GM12878 (cell line): ENCODE measurements around the gene CTIF. TPM values are rescaled to one million over a fixed set of nuclear protein-coding genes. Genes with fewer than 3 reads are reported as not detected.

ENCODE experiments used
- ATAC-seq: fragments of 200-7000 bp; cut with Tn5 transposase; 3 replicates; pipeline ENCODE4 v1.9.1; 2020; ENCODE audit warnings: mild to moderate bottlenecking, moderate library complexity
- BruUV-seq: library from RNA; stranded (reverse); fragments of 400-500 nt; replicated peaks from 2 replicates; lab custom pipeline; 2021; lab: Mats Ljungman, UMichigan
- CTCF ChIA-PET: fragments of 300-600 bp; sonication (Branson Sonifier 250); formaldehyde crosslinking; extraction: SDS; loops from one replicate; lab custom pipeline; 2021; ENCODE audit warnings: inconsistent platforms; lab: Yijun Ruan, JAX
- POLR2A ChIA-PET: fragments of 350-600 bp; formaldehyde crosslinking; extraction: SDS; loops from one replicate; lab custom pipeline; 2021; ENCODE audit warnings: inconsistent platforms; lab: Charles Lee
- RAD21 ChIA-PET: fragments of 300-600 bp; sonication (Branson Sonifier 250); formaldehyde crosslinking; loops from one replicate; lab custom pipeline; 2023; ENCODE audit warnings: antibody characterized with exemption; ENCODE audit not compliant: unreplicated experiment; lab: Charles Lee
- SMC1A ChIA-PET: fragments of 300-600 bp; sonication (Branson Sonifier 250); formaldehyde crosslinking; loops from one replicate; lab custom pipeline; 2023; ENCODE audit not compliant: unreplicated experiment, uncharacterized antibody; lab: Charles Lee
- DNase-seq: peaks from one replicate; pipeline ENCODE4 v3.0.0-alpha.2; 2011; ENCODE audit warnings: low read depth, low spot score
- FAIRE-seq: peaks from 3 replicates; lab custom pipeline; 2011; peaks lifted over from hg19 to GRCh38; lab: Jason Lieb, UNC
- H2AFZ ChIP-seq: 2 replicates; pipeline ENCODE4 v1.6.0; 2011; ENCODE audit warnings: low read depth, low read length, control low read depth; ENCODE audit not compliant: control insufficient read depth
- H3K27ac ChIP-seq: 2 replicates; pipeline ENCODE4 v1.5.1; 2011; ENCODE audit warnings: control low read depth; ENCODE audit not compliant: control insufficient read depth, insufficient read depth
- H3K27me3 ChIP-seq, 2 experiments: replicated peaks in 1 of 2; 2 replicates each; pipeline versions ENCODE4 v1.6.0 to v1.6.1; 2011; ENCODE audit warnings: low read length in 1 of 2; ENCODE audit not compliant: control insufficient read depth in 2 of 2, insufficient read depth in 2 of 2
- H3K36me3 ChIP-seq, 2 experiments: 2 replicates each; pipeline ENCODE4 v1.5.1; 2011; ENCODE audit warnings: low read length in 1 of 2; ENCODE audit not compliant: control insufficient read depth in 2 of 2, insufficient read depth in 2 of 2
- H3K4me1 ChIP-seq: 2 replicates; pipeline ENCODE4 v1.6.1; 2011; ENCODE audit warnings: mild to moderate bottlenecking, low read length, moderate library complexity, mixed read lengths; ENCODE audit not compliant: control insufficient read depth, insufficient read depth
- H3K4me2 ChIP-seq: 2 replicates; pipeline ENCODE4 v1.6.0; 2011; ENCODE audit warnings: control low read depth; ENCODE audit not compliant: control insufficient read depth, insufficient read depth
- H3K4me3 ChIP-seq: fragments of 200-600 bp; sonication (generic); 2 replicates; pipeline ENCODE4 v1.5.1; 2016
- H3K79me2 ChIP-seq: 2 replicates; pipeline ENCODE4 v1.6.0; 2011; ENCODE audit warnings: low read length; ENCODE audit not compliant: control insufficient read depth, insufficient read depth
- H3K9ac ChIP-seq: 2 replicates; pipeline ENCODE4 v1.8.0; 2011; ENCODE audit warnings: low read length, control low read depth, mixed read lengths; ENCODE audit not compliant: control insufficient read depth, insufficient read depth
- H3K9me3 ChIP-seq: replicated peaks from 3 replicates; pipeline ENCODE4 v1.5.1; 2011; ENCODE audit warnings: mild to moderate bottlenecking, low read length; ENCODE audit not compliant: control insufficient read depth, insufficient read depth
- H4K20me1 ChIP-seq: 2 replicates; pipeline ENCODE4 v1.6.0; 2011; ENCODE audit not compliant: control insufficient read depth, insufficient read depth
- CHD1 ChIP-seq: IDR thresholded peaks from 2 replicates; pipeline ENCODE4 v1.6.1; 2012; ENCODE audit warnings: low read depth, low read length, improper control_type of control experiment
- FOXK2 ChIP-seq: fragments of 450-650 bp; IDR thresholded peaks from 2 replicates; pipeline ENCODE4 v1.6.1; 2017; ENCODE audit warnings: mild to moderate bottlenecking, moderate library complexity
- HCFC1 ChIP-seq: fragments of 150-350 bp; IDR thresholded peaks from 2 replicates; pipeline ENCODE4 v1.6.1; 2014; ENCODE audit warnings: low read length
- HDGF ChIP-seq: fragments of 450-650 bp; IDR thresholded peaks from 2 replicates; pipeline ENCODE4 v1.6.1; 2016; ENCODE audit warnings: antibody characterized with exemption
- IRF4 ChIP-seq: IDR thresholded peaks from 2 replicates; pipeline ENCODE4 v1.6.1; 2011; ENCODE audit warnings: low read depth, low read length
- NR2C1 ChIP-seq: fragments of 450-650 bp; IDR thresholded peaks from 2 replicates; pipeline ENCODE4 v1.6.1; 2017; ENCODE audit warnings: antibody characterized with exemption, mild to moderate bottlenecking, moderate library complexity
- NR2F1 ChIP-seq: fragments of 450-650 bp; conservative IDR thresholded peaks from 2 replicates; pipeline ENCODE4 v1.6.1; 2017; ENCODE audit warnings: mild to moderate bottlenecking
- POLR2A ChIP-seq: IDR thresholded peaks from 2 replicates; pipeline ENCODE4 v1.6.1; 2011; ENCODE audit warnings: low read depth, mild to moderate bottlenecking, low read length
- SMARCA5 ChIP-seq: fragments of 450-650 bp; IDR thresholded peaks from 2 replicates; pipeline ENCODE4 v1.6.1; 2017; ENCODE audit warnings: mild to moderate bottlenecking
- STAT3 ChIP-seq: IDR thresholded peaks from 2 replicates; pipeline ENCODE4 v1.6.1; 2011; ENCODE audit warnings: low read depth, low read length, improper control_type of control experiment
- TCF3 ChIP-seq: IDR thresholded peaks from 2 replicates; pipeline ENCODE4 v1.6.1; 2012; ENCODE audit warnings: low read depth, mild to moderate bottlenecking, low read length, borderline replicate concordance; ENCODE audit not compliant: insufficient read depth
- TCF7 ChIP-seq: IDR thresholded peaks from 2 replicates; pipeline ENCODE4 v1.6.1; 2014; ENCODE audit warnings: antibody characterized with exemption, borderline replicate concordance
- WRNIP1 ChIP-seq: IDR thresholded peaks from 2 replicates; pipeline ENCODE4 v1.6.1; 2011; ENCODE audit warnings: low read depth, low read length, improper control_type of control experiment, borderline replicate concordance
- WGBS: methylation state at CpG from one replicate; pipeline ENCODE4 v1.1.6; 2016; ENCODE audit warnings: low lambda C conversion rate; ENCODE audit not compliant: insufficient replicate concordance, insufficient coverage; ENCODE audit errors: missing lambda C conversion rate; 5-methylcytosine and 5-hydroxymethylcytosine counted together
- in situ Hi-C: fragments of 300-500 bp; cut with MboI; formaldehyde crosslinking; loops from 9 replicates; pipeline ENCODE4 v1.14.3; 2018; ENCODE audit warnings: mixed read lengths
- intact Hi-C: fragments of 100-400 bp; cut with micrococcal nuclease; formaldehyde crosslinking; loops from one replicate; pipeline ENCODE4 v1.14.2; 2022; ENCODE audit not compliant: unreplicated experiment
- polyA plus RNA-seq, 11 experiments: library from polyadenylated mRNA; depleted of rRNA in 4 of 11; unstranded in 6 of 11; stranded (reverse) in 5 of 11; fragments of >200 nt; fragmentation: Nextera tagmentation in 4 of 11; fragmentation: Illumina TruSeq in 1 of 11; extraction: Ambion mirVana in 4 of 11; extraction: Trizol in 1 of 11; gene quantifications; 1 replicate in 1 of 11; 2 replicates in 10 of 11; pipeline versions ENCODE4 v1.2.1 to v1.2.3, GENCODE V29; 2011 to 2016; ENCODE audit warnings: inconsistent platforms in 2 of 11, missing spikeins in 2 of 11, low read depth in 1 of 11
- total RNA-seq, 4 experiments: library from RNA; depleted of rRNA in 3 of 4; stranded (reverse); fragments of >200 nt in 3 of 4; fragmentation: Illumina TruSeq in 1 of 4; extraction: Trizol in 1 of 4; gene quantifications; 2 replicates each; pipeline versions ENCODE4 v1.2.1 to v1.2.3, GENCODE V29; 2013 to 2021
- TF ChIP-seq, protein P1 (sequence below): IDR thresholded peaks from 2 replicates; pipeline ENCODE4 v1.6.1; 2012; ENCODE audit warnings: low read depth, low read length, improper control_type of control experiment

The CTIF gene
- total and polyA plus RNA-seq, 10 of the 15 experiments (the other 5 are each of a cell fraction or from before 2014, with no cell fraction given) = 0.06 to 11.6 (median 2.5) TPM

- TF ChIP-seq NR2C1 (no peak), CHD1 (no peak), IRF4 (no peak), SMARCA5 (no peak)
- TF ChIP-seq, protein P1, sequence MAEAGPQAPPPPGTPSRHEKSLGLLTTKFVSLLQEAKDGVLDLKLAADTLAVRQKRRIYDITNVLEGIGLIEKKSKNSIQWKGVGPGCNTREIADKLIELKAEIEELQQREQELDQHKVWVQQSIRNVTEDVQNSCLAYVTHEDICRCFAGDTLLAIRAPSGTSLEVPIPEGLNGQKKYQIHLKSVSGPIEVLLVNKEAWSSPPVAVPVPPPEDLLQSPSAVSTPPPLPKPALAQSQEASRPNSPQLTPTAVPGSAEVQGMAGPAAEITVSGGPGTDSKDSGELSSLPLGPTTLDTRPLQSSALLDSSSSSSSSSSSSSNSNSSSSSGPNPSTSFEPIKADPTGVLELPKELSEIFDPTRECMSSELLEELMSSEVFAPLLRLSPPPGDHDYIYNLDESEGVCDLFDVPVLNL = no peak
- Histone ChIP-seq H3K4me3 (no peak overlapping the region), H3K4me2 (no peak overlapping the region), H3K9me3 (no peaks in the 10 kb centered on the region), H3K9ac (no peak overlapping the region), H2AFZ (no peak overlapping the region), H3K27ac (no peak overlapping the region), H3K27me3 (no peaks in the 10 kb centered on the region), H3K79me2 (no peaks in the 10 kb centered on the region), H4K20me1 (no peaks in the 10 kb centered on the region), H3K36me3 (no peaks in the 10 kb centered on the region), H3K4me1 (no peaks in the 10 kb centered on the region)
- no peak for ATAC-seq
- intact Hi-C loops (no loop called here), in situ Hi-C loops (no loop called here)
- 73% methylated on average over 7 of the region's 7 CpGs for WGBS
- CTCF ChIA-PET = interaction anchor here (0.8 kb wide), 1 partner anchor 110 kb away, joined by 3 read pairs; no protein-coding TSS in a partner anchor
- FAIRE-seq = no peak
- RAD21 ChIA-PET = no interaction called here
- SMC1A ChIA-PET = no interaction called here
- BruUV-seq = no TSS peak
- no peak for DNase-seq
- POLR2A ChIA-PET = interaction anchor here (0.5 kb wide), 1 partner anchor 1066 kb away, joined by 3 read pairs; no protein-coding TSS in a partner anchor
Measured at GRCh38 chr18:48554610-48555400, 16.0 kb downstream of the CTIF start.

- H3K4me1 ChIP-seq = no peaks in the 10 kb centered on the region
- H3K36me3 ChIP-seq = no peaks in the 10 kb centered on the region
- BruUV-seq = no TSS peak
- no peak overlapping the region for H3K4me2 ChIP-seq
- ChIA-PET RAD21 (no interaction called here), CTCF (interaction anchor here (0.8 kb wide), 1 partner anchor 110 kb away, joined by 3 read pairs; no protein-coding TSS in a partner anchor), POLR2A (interaction anchor here (0.5 kb wide), 1 partner anchor 1065 kb away, joined by 3 read pairs; no protein-coding TSS in a partner anchor), SMC1A (no interaction called here)
- ATAC-seq (no peak), DNase-seq (no peak), FAIRE-seq (no peak)
- intact Hi-C loops = no loop called here
- H2AFZ ChIP-seq = no peak overlapping the region
- no peaks in the 10 kb centered on the region for H3K79me2 ChIP-seq
- in situ Hi-C loops = no loop called here
- H3K9me3 ChIP-seq = no peaks in the 10 kb centered on the region
- H3K4me3 ChIP-seq = no peak overlapping the region
- no peak for TF ChIP-seq TCF3
- no peak for TF ChIP-seq POLR2A
- TF ChIP-seq FOXK2 = no peak
- no peak for TF ChIP-seq HDGF
- TF ChIP-seq TCF7 = no peak
- no peak for TF ChIP-seq NR2F1
- TF ChIP-seq WRNIP1 = no peak
- no peak for TF ChIP-seq STAT3
- no peak for TF ChIP-seq HCFC1
- H3K27ac ChIP-seq = no peak overlapping the region
- no peaks in the 10 kb centered on the region for H4K20me1 ChIP-seq
- no peak overlapping the region for H3K9ac ChIP-seq
- H3K27me3 ChIP-seq = no peaks in the 10 kb centered on the region
Measured at GRCh38 chr18:48555465-48555995, 16.7 kb downstream of the CTIF start.
